GM19099 (cell line): ENCODE data around the gene MORN5.

Source experiments
- POLR2A ChIP-seq: IDR thresholded peaks from 3 replicates; pipeline ENCODE4 v1.6.1; 2011; ENCODE audit warnings: low read depth; ENCODE audit not compliant: insufficient read length; ENCODE audit errors: extremely low read depth

Gene MORN5

DNA sequence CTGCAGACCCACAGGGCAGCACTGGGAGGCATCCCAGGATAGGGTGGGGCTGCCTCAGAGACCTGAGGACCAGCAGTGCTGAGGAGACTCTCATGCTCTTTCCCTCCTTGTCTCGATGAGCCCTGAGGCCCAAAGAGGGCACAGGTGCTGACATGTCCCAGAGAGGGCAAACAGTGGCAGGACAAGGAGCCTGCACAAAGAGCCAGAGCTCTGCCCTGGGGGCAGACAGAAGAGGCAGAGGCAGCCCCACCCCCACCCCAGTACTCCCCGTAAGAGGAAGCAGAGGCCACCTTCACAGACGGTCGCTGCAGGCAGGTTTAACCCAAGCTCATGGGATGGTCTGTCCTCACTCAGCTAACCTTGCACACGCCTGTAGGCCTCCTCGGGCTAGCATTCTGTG, 37.2 kb upstream of the MORN5 start:
- TF ChIP-seq POLR2A, result no peak

DNA sequence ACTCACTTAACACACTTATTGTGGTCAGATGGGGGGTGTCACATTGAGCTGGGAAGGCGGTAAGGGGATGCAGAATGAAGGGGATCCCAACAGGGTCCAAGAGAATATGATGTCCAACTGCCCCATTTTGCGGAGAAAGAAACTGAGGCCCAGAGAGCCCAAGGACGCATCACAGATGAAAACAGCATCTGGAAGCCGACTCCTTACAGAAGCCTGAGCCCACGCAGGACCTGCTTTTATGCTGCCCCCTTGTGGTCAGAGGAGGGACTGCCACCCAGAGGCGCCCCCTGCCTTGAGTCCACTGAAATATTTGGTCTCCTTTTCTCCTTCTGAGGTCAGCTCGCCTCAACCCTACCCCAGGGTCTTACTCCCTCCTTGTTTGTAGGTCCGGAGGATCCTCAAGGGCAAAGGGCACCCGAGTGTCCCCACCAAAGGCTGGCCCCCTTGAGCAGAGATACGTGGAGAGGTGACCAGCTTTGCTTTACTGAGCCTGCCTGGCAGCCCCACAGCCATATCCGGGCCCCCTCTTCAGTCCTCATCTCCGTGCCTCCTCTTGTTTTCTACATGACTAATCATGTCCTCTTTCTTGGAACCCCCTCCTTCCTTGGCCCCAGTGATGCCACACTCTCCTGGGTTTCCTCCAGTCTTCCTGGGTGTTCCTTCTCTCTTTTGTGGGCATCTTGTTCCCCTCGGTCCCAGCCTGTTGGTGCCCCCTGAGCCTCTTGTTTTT, 36.6 kb upstream of the MORN5 start:
- TF ChIP-seq POLR2A, result no peak

DNA sequence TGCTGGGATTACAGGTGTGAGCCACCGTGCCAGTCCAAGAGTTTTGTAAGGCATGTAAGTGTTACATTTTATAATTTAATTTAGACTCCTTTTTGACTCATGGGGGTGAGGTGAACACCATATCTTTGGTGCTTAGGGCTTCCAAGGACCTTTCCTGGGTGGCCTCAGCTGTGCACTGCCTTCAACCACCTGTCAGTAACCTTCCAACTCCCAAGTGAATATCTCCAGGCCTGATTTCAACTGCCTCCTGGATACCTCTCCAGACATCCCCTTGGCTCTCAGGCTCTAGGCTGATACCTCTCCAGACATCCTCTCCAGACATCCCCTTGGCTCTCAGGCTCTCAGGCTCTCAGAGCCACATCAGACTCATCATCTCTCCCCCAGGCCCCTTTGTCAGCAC, 35.7 kb upstream of the MORN5 start:
- no peak for TF ChIP-seq POLR2A

DNA sequence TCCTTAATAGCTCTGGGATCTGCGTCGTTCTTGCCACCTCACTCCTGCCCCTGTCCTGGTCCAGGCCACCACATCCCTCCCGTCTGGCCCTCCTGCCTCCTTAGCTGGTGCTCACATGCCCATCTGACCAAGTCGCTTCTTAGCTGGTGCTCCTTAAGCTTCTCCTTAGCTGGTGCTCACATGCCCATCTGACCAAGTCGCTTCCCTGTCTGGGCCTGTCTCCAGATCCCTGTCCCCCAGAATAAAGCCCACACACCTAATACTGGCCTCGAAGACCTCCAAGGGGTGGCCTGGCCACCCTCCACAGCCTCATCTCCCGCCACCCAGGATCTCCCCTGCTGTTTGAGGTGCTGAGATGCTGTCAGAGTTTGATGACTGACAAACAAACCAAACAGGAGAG, 35.2 kb upstream of the MORN5 start:
- no peak for TF ChIP-seq POLR2A

DNA sequence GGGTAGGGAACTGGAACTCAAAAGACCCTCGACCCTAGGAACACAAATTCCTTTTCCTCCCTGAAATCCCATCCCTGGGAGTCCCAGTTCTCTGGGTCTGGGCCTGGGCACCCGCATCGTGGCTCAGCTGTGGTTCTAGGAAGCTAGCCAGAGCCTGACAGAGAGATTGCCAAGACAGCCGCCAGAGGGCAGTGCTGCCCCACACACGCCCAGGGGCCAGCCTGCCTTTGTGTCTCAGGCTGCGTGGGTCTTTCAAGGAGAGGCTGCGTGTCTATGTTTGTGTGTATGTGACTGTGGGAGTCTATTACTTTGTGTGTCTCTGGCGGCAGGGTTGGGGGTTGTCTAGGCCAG, 34.6 kb upstream of the MORN5 start:
- TF ChIP-seq POLR2A, result no peak

DNA sequence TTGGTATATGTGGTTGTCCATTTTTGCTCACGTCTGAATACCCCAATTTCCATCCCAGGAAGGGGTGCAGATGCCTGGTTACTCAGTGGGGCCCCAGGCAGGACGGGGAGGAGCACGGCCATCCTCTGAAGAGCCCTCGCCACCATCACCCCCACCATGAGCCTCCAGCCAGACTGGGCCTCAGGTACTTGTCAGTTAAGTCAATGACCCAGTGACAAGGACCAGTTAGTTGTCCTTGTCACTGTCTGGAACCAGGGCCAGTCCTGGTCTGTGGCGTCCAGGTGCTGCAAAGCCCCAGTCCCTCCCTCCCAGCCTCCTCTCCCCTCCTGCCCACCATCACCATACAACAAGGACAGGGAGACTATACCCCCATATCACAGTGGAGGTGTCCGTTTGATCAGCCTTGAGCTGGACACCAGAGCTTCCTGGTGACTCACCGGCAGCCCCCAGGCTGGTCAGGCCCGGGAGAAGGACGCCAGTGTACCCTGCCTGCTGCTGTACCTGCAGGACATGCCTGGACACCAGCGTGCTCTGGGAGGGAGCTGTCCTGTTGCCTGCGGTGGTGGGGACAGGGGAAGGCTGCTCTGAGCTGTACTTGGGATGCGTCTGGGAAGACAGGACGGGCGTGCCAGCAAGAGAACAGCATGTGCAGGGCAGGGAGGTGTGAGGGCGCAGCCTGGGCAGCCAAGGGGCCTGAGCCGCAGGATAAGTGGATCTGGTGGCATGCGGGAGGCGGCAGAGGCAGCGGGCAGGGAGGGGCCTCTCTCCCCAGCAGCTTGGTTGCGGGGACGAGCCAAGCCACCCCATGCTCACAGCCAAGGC, 34.0 kb upstream of the MORN5 start:
- no peak for TF ChIP-seq POLR2A

DNA sequence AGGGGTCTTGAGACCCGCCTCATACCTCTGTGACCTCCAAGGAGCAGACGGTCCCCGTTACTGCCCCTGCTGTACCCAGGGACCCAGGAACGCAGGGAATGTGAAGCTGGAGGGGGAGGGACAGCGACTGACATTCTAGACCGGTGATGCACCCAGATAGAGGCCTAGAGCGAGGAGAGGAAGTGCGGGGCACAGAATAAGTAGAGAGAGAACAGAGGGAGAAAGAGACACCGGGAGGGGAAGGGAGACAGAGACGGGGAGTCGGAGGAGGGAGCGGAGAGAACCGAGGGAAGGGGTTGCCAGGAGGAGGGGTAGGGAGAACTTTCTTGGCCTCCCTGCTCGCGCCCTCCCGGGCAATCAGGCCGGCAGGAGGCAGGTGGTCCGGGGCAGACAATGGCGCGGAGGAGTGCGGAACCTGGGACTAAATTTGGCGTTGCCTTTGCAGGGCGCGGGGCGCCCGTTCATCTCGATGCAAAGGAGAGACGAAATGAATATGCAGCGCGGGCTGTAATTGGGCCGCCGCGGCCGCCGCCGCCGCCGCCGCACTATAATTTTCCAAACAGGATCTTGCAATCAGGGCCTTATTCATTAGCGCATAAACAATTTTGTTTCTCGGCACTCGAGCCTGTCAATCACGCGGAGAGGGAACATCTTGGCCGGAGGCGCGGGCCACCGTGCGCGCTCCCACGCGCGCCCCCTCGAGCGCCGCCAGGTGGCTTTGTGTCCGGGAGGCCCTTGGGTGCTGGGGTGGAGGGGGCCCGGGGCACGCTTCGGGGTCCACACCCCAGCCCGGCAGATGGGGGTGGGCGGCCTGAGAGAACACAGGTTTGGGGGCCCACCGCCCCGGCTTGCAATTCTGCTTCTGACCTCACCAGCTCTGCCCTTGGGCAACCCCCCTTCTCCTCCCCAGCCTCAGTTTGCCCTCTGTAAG, 33.1 kb upstream of the MORN5 start:
- no peak for TF ChIP-seq POLR2A

DNA sequence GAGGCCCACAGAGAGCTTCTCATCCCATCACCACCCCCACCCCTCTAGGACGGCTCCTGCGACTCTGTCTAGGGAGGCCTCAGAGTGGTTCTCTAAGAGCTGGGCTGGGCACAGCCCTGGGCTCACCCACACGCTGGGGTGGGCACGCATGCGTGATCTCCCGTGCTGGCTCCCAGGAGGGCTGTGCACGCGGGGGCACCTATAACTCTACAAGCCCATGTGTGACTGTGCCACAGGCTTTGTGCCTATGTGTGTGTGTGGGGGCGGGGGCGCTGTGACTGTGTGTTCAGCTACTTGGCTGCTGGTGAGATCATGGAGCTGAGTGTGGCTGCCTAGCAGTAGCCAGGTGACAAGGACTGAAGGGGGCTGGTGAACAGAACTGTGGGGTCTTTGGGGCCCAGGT, 32.3 kb upstream of the MORN5 start:
- no peak for TF ChIP-seq POLR2A

DNA sequence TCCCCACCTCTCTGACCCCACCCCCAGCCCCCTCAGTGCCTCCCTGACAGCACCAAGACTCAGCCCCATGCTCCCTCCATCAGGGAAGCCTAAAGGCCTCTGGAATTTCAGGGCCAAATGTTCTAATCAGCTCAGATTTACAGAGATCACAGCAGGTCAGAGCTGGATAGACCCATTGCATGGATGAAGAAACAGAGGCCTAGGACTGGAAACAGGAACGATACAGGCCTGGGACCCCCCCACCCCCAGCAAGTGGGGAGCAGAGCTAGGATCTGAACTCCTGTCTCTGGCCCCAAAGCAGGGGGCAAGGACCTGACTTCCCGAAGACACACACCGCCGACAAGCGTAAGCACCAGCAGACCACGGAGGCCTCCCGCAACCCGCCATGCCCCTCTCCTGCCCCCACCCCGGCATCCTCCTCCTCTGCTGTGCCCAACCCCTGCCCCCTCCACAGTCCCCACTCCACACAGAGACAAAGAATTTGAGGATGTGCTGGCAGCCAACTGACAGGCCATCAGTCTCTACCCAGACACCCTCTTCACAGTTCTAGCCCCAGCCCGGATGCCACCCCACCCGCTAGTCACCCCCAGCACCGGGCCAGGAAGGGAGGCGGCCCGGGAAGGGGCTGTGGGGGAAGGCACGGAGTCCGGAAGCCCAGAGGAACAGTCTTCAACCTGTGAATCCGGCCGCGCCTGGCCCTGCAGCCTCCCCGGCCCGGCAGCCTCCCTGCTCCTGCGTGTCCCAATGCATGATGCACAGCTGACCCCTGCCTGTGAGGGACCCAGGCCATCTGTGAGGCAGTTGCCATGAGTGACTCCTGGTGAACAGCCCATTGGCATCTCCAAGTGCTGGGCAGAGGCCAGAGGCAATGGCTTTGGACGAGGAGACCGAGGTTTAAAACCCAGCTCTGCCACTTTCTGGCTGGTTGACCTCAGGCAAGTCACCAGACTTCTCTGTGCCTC, 31.4 kb upstream of the MORN5 start:
- TF ChIP-seq POLR2A, result no peak

DNA sequence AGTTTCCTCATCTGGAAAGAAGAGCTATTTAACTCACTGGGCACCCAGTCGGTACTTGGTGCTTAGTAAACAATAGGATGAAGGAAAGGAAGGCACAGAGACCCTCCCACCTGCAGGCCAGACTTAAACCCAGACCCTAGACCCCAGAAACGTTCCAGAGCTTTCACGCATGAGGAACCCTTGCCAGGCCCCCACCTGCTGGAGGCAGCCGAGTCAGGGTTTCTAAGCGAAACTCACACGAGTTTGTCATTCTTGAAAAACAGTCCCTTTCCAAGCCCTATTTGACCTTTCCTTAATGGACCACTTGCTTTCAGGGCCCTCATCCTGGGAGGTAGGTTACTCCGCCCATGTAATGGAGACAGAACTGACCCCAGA, 30.8 kb upstream of the MORN5 start:
- TF ChIP-seq POLR2A, result no peak

DNA sequence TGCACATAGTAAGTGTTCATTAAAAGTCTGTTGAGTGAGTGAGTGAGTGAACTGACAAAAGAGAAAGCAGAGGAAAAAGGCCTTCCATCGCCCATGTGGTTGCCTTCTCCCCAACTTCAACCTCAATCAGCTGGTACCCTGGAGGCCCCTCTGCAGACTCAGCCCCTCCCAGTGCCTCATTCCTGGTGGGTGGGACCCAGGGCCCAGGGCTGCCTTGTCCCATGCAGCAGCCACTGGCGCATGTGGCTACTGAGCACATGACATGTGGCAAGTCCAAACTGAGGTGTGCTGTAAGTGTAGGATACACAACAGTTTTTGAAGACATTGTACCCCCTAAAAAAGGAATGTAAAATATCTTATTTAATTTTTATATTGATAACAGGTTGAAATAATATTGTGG, 29.7 kb upstream of the MORN5 start:
- TF ChIP-seq POLR2A, result no peak

DNA sequence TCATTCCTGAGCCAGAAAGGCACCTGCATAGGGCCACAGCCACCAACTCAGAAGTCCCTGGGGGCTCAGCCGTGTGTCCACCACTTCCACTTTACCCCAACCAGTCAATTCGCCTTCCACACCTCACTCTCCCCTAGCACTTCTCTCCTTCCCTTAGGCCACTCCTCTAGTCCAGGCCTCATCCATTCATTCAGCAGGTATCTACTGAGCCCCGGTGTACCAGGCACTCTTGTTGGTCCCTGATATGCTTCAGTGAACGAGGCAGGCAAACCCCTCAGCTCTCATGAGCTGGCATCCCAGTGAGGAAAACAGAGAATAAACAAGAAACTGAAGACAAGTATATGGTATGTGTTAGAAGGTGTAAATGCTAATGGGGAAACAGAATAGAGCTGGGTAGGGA, 28.9 kb upstream of the MORN5 start:
- TF ChIP-seq POLR2A, result no peak

DNA sequence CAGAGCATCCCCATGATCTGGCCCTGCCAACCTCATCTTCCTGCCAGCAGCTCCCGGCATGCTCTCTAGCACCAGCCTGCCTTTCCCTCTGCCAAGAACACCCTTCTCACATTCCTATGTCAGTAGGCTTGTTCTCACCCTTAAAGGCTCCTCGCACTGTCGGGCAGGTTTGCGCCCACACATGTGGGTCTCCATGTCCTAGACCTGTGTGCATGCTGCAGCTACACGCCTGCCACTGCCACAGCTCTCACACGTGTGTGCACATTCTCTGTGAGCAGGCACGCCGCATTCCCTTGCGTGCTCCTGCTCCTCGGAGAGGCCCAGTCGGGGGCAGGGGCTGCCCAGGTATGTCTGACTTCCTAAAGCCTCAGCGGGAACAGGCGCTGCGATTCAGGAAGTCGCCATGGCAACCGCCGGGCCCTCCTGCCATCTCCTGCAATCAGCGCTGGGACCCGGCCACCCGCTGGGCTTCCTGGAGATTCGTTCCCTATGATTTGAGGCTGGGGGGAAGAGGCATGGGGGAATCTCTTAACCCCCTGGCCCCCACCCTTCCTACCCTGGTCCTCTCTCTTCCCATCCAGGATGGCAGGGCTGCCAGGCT, 28.2 kb upstream of the MORN5 start:
- no peak for TF ChIP-seq POLR2A

DNA sequence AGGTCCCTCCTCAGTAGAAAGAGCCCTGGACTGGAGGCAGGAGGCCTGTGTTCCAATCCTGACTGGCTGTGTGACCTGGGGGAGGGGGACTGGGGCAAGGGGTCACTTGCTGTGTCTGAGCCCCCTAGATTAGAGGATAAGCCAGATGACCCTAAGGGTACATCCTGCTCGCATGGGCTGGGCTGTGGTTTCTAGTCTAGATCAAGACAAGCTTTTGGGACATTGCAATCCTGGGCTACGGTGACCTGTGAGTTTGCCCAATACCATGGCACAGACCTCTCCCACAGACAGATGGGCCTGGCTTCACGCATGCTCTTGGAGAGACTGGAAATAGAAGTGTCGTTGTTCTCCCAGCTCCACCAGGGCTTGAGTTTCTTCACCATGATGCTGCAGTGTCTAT, 27.2 kb upstream of the MORN5 start:
- TF ChIP-seq POLR2A, result no peak
